ENCODE data around the gene PLAU. TPM values are rescaled to one million over a fixed set of nuclear protein-coding genes. Genes with fewer than 3 reads are reported as not detected.

PLAU gene
- total and polyA plus RNA-seq, 9 donors, result 21.4 to 37.7 (median 28.5) TPM

GRCh38 chr10:73931767-73932619, 21.1 kb downstream of the PLAU start:
- H3K27ac ChIP-seq (ENCODE audit: low read length), result no peak overlapping the region

DNA sequence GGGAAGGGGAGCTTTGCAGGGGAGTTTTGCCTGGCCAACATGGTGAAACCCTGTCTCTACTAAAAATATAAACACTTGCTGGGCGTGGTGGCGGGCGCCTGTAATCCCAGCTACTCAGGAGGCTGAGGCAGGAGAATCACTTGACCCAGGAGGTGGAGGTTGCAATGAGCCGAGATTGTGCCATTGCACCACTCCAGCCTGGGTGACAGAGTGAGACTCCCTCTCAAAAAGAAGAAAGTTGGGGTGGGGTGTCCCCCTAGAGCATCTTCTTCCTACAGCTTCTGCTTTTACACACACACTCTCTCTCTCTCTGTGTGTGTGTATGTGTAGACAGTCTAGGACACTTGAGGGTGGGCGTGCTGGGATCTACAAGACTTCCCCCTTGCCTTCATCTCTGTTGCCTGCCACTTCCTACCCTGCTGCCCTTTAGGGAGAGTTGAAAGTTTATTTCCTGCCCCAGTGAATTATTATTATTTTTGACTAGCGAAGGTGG, 21.7 kb downstream of the PLAU start:
- no peak overlapping the region for H3K27ac ChIP-seq (ENCODE audit: low read length)
- no CpG with 5 or more reads among the region's 6 CpGs for WGBS (ENCODE audit: insufficient coverage)
- H3K4me3 ChIP-seq (ENCODE audit: low read length), result no peak overlapping the region
- no peaks in the 10 kb centered on the region for H3K36me3 ChIP-seq (ENCODE audit: control insufficient read depth, insufficient read depth, low read length)
- no peaks in the 10 kb centered on the region for H3K9me3 ChIP-seq (replicated peaks; ENCODE audit: control insufficient read depth, low read depth, low read length)
- peaks cover 3% of the 10 kb centered on the region for H3K27me3 ChIP-seq (ENCODE audit: control insufficient read depth, insufficient read depth, low read length)
- H3K4me1 ChIP-seq (ENCODE audit: control insufficient read depth, insufficient read depth, low read length), result peaks cover 14% of the 10 kb centered on the region
- DNase-seq, result no peak

More at GRCh38 chr10:73931767-73932619, 21.1 kb downstream of the PLAU start:
- H3K36me3 ChIP-seq (ENCODE audit: control insufficient read depth, insufficient read depth, low read length), result no peaks in the 10 kb centered on the region
- H3K4me1 ChIP-seq (ENCODE audit: control insufficient read depth, insufficient read depth, low read length), result peaks cover 8% of the 10 kb centered on the region
- 92% methylated on average over 8 of the region's 13 CpGs for WGBS (ENCODE audit: insufficient coverage)
- peaks cover 3% of the 10 kb centered on the region for H3K27me3 ChIP-seq (ENCODE audit: control insufficient read depth, insufficient read depth, low read length)
- no peaks in the 10 kb centered on the region for H3K9me3 ChIP-seq (replicated peaks; ENCODE audit: control insufficient read depth, low read depth, low read length)
- DNase-seq, result no peak
- H3K4me3 ChIP-seq (ENCODE audit: low read length), result no peak overlapping the region

DNA sequence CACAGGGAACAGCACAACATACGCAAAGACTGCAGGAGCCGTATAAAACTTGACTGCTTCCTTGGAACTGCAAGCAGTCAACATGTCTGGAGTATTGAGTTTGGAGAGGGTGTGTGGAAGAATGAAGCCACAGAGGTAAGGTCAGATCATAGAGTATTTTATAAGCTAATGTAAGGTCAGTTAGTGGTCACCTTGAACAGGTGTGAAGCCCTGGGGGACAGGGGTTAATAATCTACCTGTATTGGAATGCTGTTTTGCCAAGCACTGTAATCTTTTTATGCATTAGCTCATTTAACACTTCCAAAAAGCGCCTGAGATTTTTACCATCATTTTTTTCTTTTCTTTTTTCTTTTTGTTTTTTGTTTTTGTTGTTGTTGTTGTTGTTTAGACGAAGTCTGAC, 23.1 kb downstream of the PLAU start:
- no peak for DNase-seq
- Histone ChIP-seq H3K27me3 (ENCODE audit: control insufficient read depth, insufficient read depth, low read length) (peaks cover 3% of the 10 kb centered on the region), H3K4me3 (ENCODE audit: low read length) (no peak overlapping the region), H3K27ac (ENCODE audit: low read length) (no peak overlapping the region), H3K9me3 (replicated peaks; ENCODE audit: control insufficient read depth, low read depth, low read length) (no peaks in the 10 kb centered on the region), H3K4me1 (ENCODE audit: control insufficient read depth, insufficient read depth, low read length) (peaks cover 22% of the 10 kb centered on the region), H3K36me3 (ENCODE audit: control insufficient read depth, insufficient read depth, low read length) (no peaks in the 10 kb centered on the region)
- WGBS (ENCODE audit: insufficient coverage), result 52% methylated on average over 2 of the region's 4 CpGs

DNA sequence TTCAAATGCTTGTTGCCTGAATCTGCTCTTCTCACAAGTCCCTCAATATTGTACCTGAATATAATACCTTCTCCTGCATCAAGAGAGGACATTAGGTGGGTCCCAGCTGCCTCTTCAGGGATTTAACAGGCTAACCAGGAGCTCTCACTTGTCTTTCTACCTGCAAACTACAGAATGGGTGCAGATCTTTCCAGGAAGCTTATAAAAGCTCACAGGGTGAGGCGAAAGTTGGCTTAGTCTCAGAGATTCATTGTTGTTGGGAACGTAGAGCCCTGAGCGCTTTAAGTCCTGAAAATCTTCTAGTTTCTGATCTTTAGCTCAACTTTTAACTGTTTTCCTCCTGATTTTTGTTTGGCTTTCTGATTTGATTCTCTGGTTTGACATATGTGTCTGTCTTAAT, 25.0 kb downstream of the PLAU start:
- H3K27ac ChIP-seq (ENCODE audit: low read length), result no peak overlapping the region
- no CpG with 5 or more reads among the region's 3 CpGs for WGBS (ENCODE audit: insufficient coverage)
- no peaks in the 10 kb centered on the region for H3K36me3 ChIP-seq (ENCODE audit: control insufficient read depth, insufficient read depth, low read length)
- H3K27me3 ChIP-seq (ENCODE audit: control insufficient read depth, insufficient read depth, low read length), result peaks cover 3% of the 10 kb centered on the region
- peaks cover 29% of the 10 kb centered on the region for H3K4me1 ChIP-seq (ENCODE audit: control insufficient read depth, insufficient read depth, low read length)
- H3K9me3 ChIP-seq (replicated peaks; ENCODE audit: control insufficient read depth, low read depth, low read length), result no peaks in the 10 kb centered on the region
- peak; percentile 32 for DNase-seq
- no peak overlapping the region for H3K4me3 ChIP-seq (ENCODE audit: low read length)

- no peak overlapping the region for H3K4me3 ChIP-seq (ENCODE audit: low read length)
- peak; percentile 82 for DNase-seq
- no peaks in the 10 kb centered on the region for H3K36me3 ChIP-seq (ENCODE audit: control insufficient read depth, insufficient read depth, low read length)
- 40% methylated on average over 2 of the region's 5 CpGs for WGBS (ENCODE audit: insufficient coverage)
- peaks cover 3% of the 10 kb centered on the region for H3K27me3 ChIP-seq (ENCODE audit: control insufficient read depth, insufficient read depth, low read length)
- peak overlapping the region; percentile 86 for H3K27ac ChIP-seq (ENCODE audit: low read length)
- H3K4me1 ChIP-seq (ENCODE audit: control insufficient read depth, insufficient read depth, low read length), result peaks cover 39% of the 10 kb centered on the region
- no peaks in the 10 kb centered on the region for H3K9me3 ChIP-seq (replicated peaks; ENCODE audit: control insufficient read depth, low read depth, low read length)
Observed at GRCh38 chr10:73937333-73938043, 26.6 kb downstream of the PLAU start.

- Histone ChIP-seq H3K4me3 (ENCODE audit: low read length) (peak overlapping the region; percentile 13), H3K4me1 (ENCODE audit: control insufficient read depth, insufficient read depth, low read length) (peaks cover 38% of the 10 kb centered on the region), H3K27me3 (ENCODE audit: control insufficient read depth, insufficient read depth, low read length) (no peaks in the 10 kb centered on the region), H3K9me3 (replicated peaks; ENCODE audit: control insufficient read depth, low read depth, low read length) (no peaks in the 10 kb centered on the region), H3K27ac (ENCODE audit: low read length) (peak overlapping the region; percentile 92), H3K36me3 (ENCODE audit: control insufficient read depth, insufficient read depth, low read length) (no peaks in the 10 kb centered on the region)
- 4% methylated on average over 21 of the region's 28 CpGs for WGBS (ENCODE audit: insufficient coverage)
- peak; percentile 85 for DNase-seq
Observed at GRCh38 chr10:73940634-73941221, 29.8 kb downstream of the PLAU start.

GRCh38 chr10:73941300-73941699, 30.4 kb downstream of the PLAU start:
- Histone ChIP-seq H3K4me1 (ENCODE audit: control insufficient read depth, insufficient read depth, low read length) (peaks cover 39% of the 10 kb centered on the region), H3K36me3 (ENCODE audit: control insufficient read depth, insufficient read depth, low read length) (no peaks in the 10 kb centered on the region), H3K9me3 (replicated peaks; ENCODE audit: control insufficient read depth, low read depth, low read length) (no peaks in the 10 kb centered on the region), H3K4me3 (ENCODE audit: low read length) (no peak overlapping the region), H3K27ac (ENCODE audit: low read length) (peak overlapping the region; percentile 92), H3K27me3 (ENCODE audit: control insufficient read depth, insufficient read depth, low read length) (no peaks in the 10 kb centered on the region)
- WGBS (ENCODE audit: insufficient coverage), result no CpG with 5 or more reads among the region's 2 CpGs
- DNase-seq, result peak; percentile 37

GRCh38 chr10:73944356-73945100, 33.6 kb downstream of the PLAU start:
- 92% methylated on average over 32 of the region's 35 CpGs for WGBS (ENCODE audit: insufficient coverage)
- Histone ChIP-seq H3K36me3 (ENCODE audit: control insufficient read depth, insufficient read depth, low read length) (no peaks in the 10 kb centered on the region), H3K9me3 (replicated peaks; ENCODE audit: control insufficient read depth, low read depth, low read length) (no peaks in the 10 kb centered on the region), H3K27me3 (ENCODE audit: control insufficient read depth, insufficient read depth, low read length) (no peaks in the 10 kb centered on the region), H3K27ac (ENCODE audit: low read length) (no peak overlapping the region), H3K4me1 (ENCODE audit: control insufficient read depth, insufficient read depth, low read length) (peaks cover 27% of the 10 kb centered on the region), H3K4me3 (ENCODE audit: low read length) (no peak overlapping the region)
- no peak for DNase-seq

GRCh38 chr10:73946253-73947145, 35.6 kb downstream of the PLAU start:
- Histone ChIP-seq H3K27ac (ENCODE audit: low read length) (no peak overlapping the region), H3K36me3 (ENCODE audit: control insufficient read depth, insufficient read depth, low read length) (no peaks in the 10 kb centered on the region), H3K9me3 (replicated peaks; ENCODE audit: control insufficient read depth, low read depth, low read length) (no peaks in the 10 kb centered on the region), H3K4me1 (ENCODE audit: control insufficient read depth, insufficient read depth, low read length) (peaks cover 26% of the 10 kb centered on the region), H3K27me3 (ENCODE audit: control insufficient read depth, insufficient read depth, low read length) (no peaks in the 10 kb centered on the region), H3K4me3 (ENCODE audit: low read length) (no peak overlapping the region)
- WGBS (ENCODE audit: insufficient coverage), result 61% methylated on average over 6 of the region's 9 CpGs
- DNase-seq, result no peak

All from muscle of leg (tissue), 11 donors.